Naive B cell (primary cell): ENCODE results near the gene TAF1D. TPM values are rescaled to one million over a fixed set of nuclear protein-coding genes. Genes with fewer than 3 reads are reported as not detected.
"Not testable (repeated sequence)": the region's sequence is repeated elsewhere in the genome, so short reads cannot be mapped to it uniquely, and the experiment has no call there.

Experiments
- ATAC-seq, 2 donors: fragments of 150-1000 bp; cut with Tn5 transposase; 2 replicates each; pipeline ENCODE4 v1.10.0; 2021; ENCODE audit warnings: low read depth in 2 of 2, mild to moderate bottlenecking in 2 of 2, moderate library complexity in 2 of 2
- DNase-seq: peaks from one replicate; pipeline ENCODE4 v3.0.0; 2022
- H3K27ac Mint-ChIP-seq, 6 donors: one replicate each; pipeline ENCODE4 v1.8.0; 2020 to 2022; ENCODE audit warnings: mild to moderate bottlenecking in 6 of 6, mixed read lengths in 6 of 6, moderate library complexity in 5 of 6, inconsistent platforms in 2 of 6
- H3K27me3 Mint-ChIP-seq, 3 donors: one replicate each; pipeline ENCODE4 v1.8.0; 2021 to 2022; ENCODE audit warnings: mixed read lengths in 3 of 3, mild to moderate bottlenecking in 1 of 3
- H3K36me3 Mint-ChIP-seq, 2 donors: one replicate each; pipeline ENCODE4 v1.8.0; 2020 to 2022; ENCODE audit warnings: mixed read lengths in 2 of 2, inconsistent platforms in 1 of 2, mild to moderate bottlenecking in 1 of 2
- H3K4me1 Mint-ChIP-seq, 3 donors: one replicate each; pipeline ENCODE4 v1.8.0; 2020 to 2022; ENCODE audit warnings: mixed read lengths in 3 of 3, inconsistent platforms in 1 of 3, mild to moderate bottlenecking in 1 of 3, moderate library complexity in 1 of 3
- H3K4me3 Mint-ChIP-seq, 8 donors: one replicate each; pipeline ENCODE4 v1.8.0; 2020 to 2022; ENCODE audit warnings: mild to moderate bottlenecking in 8 of 8, mixed read lengths in 8 of 8, moderate library complexity in 8 of 8, inconsistent platforms in 2 of 8
- H3K9me3 Mint-ChIP-seq, 7 donors: one replicate each; pipeline ENCODE4 v1.8.0; 2020 to 2022; ENCODE audit warnings: mixed read lengths in 7 of 7, mild to moderate bottlenecking in 5 of 7, inconsistent platforms in 2 of 7, moderate library complexity in 1 of 7
- polyA plus RNA-seq, 6 donors: library from polyadenylated mRNA; unstranded; fragments of 300-500 nt; fragmentation: Illumina TruSeq; gene quantifications; one replicate each; pipeline ENCODE4 v1.2.3, GENCODE V29; 2021; ENCODE audit warnings: low read depth in 6 of 6

Gene TAF1D, protein sequence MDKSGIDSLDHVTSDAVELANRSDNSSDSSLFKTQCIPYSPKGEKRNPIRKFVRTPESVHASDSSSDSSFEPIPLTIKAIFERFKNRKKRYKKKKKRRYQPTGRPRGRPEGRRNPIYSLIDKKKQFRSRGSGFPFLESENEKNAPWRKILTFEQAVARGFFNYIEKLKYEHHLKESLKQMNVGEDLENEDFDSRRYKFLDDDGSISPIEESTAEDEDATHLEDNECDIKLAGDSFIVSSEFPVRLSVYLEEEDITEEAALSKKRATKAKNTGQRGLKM
- 10 to 100 TPM; 24.9 to 51.2 (median 36.0) TPM for polyA plus RNA-seq

DNA sequence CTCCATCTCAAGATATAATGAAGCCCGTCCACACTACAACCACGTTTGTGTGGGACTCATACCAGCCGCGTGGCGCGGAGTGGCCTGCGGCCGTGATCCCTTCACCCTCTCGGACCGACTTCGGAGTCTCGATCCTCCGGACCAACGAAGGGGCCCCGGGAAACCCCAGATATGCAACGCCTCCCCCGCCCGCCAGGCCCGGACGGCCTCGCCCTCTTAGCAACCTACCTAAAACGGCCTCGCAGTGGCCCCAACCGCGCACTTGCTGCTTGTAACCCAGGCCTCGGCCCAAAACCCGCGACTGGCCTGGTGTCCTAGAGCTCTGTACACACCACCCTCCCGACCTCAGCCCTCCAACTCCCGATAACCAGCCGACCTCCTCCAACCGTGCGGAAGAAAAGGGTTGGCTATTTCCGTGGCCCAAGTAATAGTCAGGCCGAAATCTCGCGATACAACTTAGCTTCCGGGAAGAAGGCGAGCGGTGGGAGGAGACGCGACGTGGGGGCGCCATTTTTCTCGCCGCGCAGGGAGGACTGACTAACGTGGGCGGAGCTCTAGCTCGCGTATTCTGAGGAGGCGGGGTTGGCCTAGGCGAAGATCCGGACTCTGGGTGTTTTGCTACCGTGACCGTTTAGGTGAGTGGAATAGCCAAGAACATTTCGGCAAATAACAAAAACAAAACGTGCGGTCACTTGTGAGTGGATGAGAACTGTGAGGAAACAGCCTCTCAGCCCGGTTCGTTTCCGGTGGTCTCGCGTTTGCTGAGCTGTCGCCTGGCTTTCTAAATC lies at the start of gene TAF1D, which contains the start of gene C11orf54:
Gene TAF1D, minus strand, starts transcription at position 402 of the 788 bp plus-strand sequence. CDS start 2,191 bp downstream, outside the sequence.
Gene C11orf54, plus strand, starts transcription at position 579 of the 788 bp plus-strand sequence. CDS start 5,722 bp downstream, outside the sequence.
- DNase-seq (peak; percentile 97), ATAC-seq (peak; percentile 82 to 86)
- H3K4me1 Mint-ChIP-seq = peaks cover 52 to 67% (median 54%) of the 10 kb centered on the region in 3 donors
- H3K27me3 Mint-ChIP-seq = no peaks in the 10 kb centered on the region
- H3K4me3 Mint-ChIP-seq = peak within 1 kb of the TSS; percentile 97 to 100 (median 100)
- peak within 1 kb of the TSS; percentile 99 to 100 (median 100) for H3K27ac Mint-ChIP-seq
- no peaks in the 10 kb centered on the region for H3K9me3 Mint-ChIP-seq
- peaks cover 14 to 26% of the 10 kb centered on the region in 2 donors for H3K36me3 Mint-ChIP-seq

DNA sequence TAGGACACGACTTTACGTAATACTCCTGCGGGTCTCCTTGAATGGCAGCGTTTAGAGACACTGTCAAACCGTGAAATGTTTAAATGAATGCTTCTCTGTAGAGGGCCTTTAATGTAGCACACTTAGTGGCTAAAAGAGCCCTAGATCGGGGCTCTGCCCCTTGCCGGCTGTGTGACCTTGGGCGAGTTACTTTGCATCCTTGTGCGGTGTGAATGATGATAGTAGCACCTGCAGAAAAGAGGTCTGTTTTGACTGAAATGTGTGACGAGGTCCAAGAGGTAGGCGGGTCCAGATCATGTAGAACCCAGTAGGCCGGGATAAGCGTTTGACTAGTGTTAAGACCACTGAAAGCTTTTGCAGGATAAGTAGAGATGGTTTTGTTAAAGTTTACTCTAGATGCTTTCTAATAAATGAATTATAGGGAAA lies 43.7 kb upstream of the TAF1D start:
- no peaks in the 10 kb centered on the region for H3K27me3 Mint-ChIP-seq
- peaks cover 26 to 39% (median 37%) of the 10 kb centered on the region in 3 donors for H3K4me1 Mint-ChIP-seq

GRCh38 chr11:93784145-93784934 lies 43.0 kb upstream of the TAF1D start, which contains the start of gene MED17:
Gene MED17, plus strand, starts transcription at chr11:93784282. Its CDS starts 232 bp downstream, at chr11:93784514.
- Mint-ChIP-seq H3K27me3 (no peaks in the 10 kb centered on the region), H3K4me1 (peaks cover 26 to 39% (median 37%) of the 10 kb centered on the region in 3 donors), H3K9me3 (no peaks in the 10 kb centered on the region), H3K4me3 (peak within 1 kb of the TSS; percentile 90 to 100 (median 98)), H3K36me3 (peaks cover 0 to 13% of the 10 kb centered on the region in 2 donors), H3K27ac (peak within 1 kb of the TSS; percentile 79 to 97 (median 90))
- DNase-seq (peak; percentile 81), ATAC-seq (peak; percentile 93)

More for the DNA sequence above, 43.7 kb upstream of the TAF1D start:
- Mint-ChIP-seq H3K9me3 (no peaks in the 10 kb centered on the region), H3K27ac (peak overlapping the region; percentile 79 to 97 (median 90)), H3K4me3 (peak overlapping the region; percentile 90 to 100 (median 98)), H3K36me3 (peaks cover 0 to 14% of the 10 kb centered on the region in 2 donors)
- ATAC-seq (peak; percentile 5 to 22), DNase-seq (no peak)

DNA sequence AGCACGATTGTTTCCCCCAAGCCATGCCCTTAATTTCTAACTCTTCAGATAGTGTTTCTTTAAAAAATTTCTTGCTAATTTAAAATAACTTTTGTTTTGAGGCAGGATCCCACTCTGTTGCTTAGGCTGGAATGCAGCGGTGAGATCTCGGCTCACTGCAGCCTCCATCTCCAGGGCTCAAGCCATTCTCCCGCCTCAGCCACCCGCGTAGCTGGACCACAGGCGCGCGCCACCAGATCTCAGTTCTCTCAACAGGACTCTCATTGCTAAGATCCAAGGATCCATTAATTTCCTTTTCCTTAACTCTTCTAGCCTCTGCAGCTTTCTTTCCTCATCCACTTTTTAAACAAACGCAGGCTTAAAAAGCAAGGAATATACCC lies 42.5 kb upstream of the TAF1D start:
- peak overlapping the region; percentile 90 to 100 (median 98) for H3K4me3 Mint-ChIP-seq
- H3K27me3 Mint-ChIP-seq = no peaks in the 10 kb centered on the region
- ATAC-seq (peak; percentile 14 to 24), DNase-seq (no peak)
- H3K36me3 Mint-ChIP-seq = peaks cover 0 to 13% of the 10 kb centered on the region in 2 donors
- no peaks in the 10 kb centered on the region for H3K9me3 Mint-ChIP-seq
- peak overlapping the region; percentile 79 to 97 (median 90) for H3K27ac Mint-ChIP-seq
- peaks cover 26 to 39% (median 37%) of the 10 kb centered on the region in 3 donors for H3K4me1 Mint-ChIP-seq

DNA sequence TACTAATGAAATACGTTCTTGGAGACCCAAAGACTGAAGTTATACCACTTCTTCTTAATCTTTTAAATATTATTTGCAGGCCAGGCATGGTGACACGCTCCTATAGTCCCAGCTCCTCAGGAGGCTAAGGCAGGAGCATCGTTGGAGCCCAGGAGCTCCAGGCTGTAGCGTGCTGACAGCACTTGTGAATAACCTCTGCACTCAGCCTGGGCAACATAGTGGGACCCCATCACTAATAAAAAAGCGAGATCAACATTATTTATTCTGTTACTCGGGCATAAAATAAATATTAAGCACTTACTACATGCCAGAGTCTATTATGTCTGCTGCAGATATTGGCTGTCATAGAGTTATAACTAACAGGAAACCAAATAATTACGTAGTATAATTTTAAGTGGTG lies 42.1 kb upstream of the TAF1D start:
- no peak for ATAC-seq
- H3K36me3 Mint-ChIP-seq = peaks cover 0 to 13% of the 10 kb centered on the region in 2 donors
- H3K4me1 Mint-ChIP-seq = peaks cover 26 to 39% (median 37%) of the 10 kb centered on the region in 3 donors
- no peaks in the 10 kb centered on the region for H3K27me3 Mint-ChIP-seq
- DNase-seq = no peak
- peak overlapping the region in 3 of 6 donors; percentile 24 to 88 (median 86) for H3K27ac Mint-ChIP-seq
- H3K9me3 Mint-ChIP-seq = no peaks in the 10 kb centered on the region
- peak overlapping the region; percentile 90 to 100 (median 98) for H3K4me3 Mint-ChIP-seq

DNA sequence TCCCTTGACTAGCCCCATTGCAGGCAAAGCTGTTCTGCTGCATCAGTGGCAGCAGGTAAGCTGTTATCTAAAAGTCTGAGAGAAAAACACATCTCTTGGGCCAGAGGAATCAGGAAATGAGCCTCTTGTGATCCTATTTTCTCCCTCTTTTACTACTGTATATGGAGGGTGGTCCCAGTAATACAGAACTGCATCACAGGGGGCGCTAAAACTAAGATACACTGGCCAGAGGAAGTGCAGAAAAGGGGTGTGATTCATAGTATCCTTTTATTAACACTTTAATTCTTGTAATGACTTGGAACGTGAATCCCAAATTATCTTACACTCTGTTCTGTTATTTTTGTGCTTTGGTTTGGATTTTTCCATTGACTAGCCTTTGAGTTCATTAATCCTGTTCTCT lies 34.0 kb upstream of the TAF1D start:
- DNase-seq (no peak), ATAC-seq (no peak)
- Mint-ChIP-seq H3K4me3 (no peak overlapping the region), H3K36me3 (peaks cover 0 to 7% of the 10 kb centered on the region in 2 donors), H3K4me1 (peaks cover 0 to 13% (median 3%) of the 10 kb centered on the region in 3 donors), H3K9me3 (peaks cover 0 to 6% (median 0%) of the 10 kb centered on the region in 7 donors), H3K27me3 (no peaks in the 10 kb centered on the region), H3K27ac (peak overlapping the region in 2 of 6 donors; percentile 58 to 72)

DNA sequence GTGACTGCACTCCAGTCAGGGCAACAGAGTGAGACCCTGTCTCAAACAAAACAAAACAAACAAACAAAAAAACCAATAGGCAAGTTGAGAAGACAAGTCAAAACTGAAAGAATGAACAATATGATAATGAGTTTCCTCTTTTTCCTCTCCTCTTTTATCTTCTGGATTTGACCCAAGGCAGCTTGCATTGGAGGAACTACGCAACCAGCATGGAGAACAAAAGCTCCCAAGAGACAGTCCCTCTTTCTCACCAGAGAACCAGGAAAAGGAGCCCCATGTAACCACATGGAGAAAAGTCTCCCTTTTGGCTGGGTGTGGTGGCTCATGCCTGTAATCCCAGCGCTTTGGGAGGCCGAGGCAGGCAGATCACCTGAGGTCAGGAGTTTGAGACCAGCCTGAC lies 33.3 kb upstream of the TAF1D start:
- not testable (repeated sequence) for ATAC-seq, H3K27ac Mint-ChIP-seq, H3K9me3 Mint-ChIP-seq, DNase-seq, H3K4me3 Mint-ChIP-seq, H3K27me3 Mint-ChIP-seq, H3K36me3 Mint-ChIP-seq
- H3K4me1 Mint-ChIP-seq = peaks cover 0 to 13% (median 3%) of the 10 kb centered on the region in 3 donors

GRCh38 chr11:93773601-93774200 lies 32.4 kb upstream of the TAF1D start:
- Mint-ChIP-seq H3K36me3 (peaks cover 0 to 7% of the 10 kb centered on the region in 2 donors), H3K4me1 (peaks cover 0 to 13% (median 3%) of the 10 kb centered on the region in 3 donors), H3K9me3 (peaks cover 0 to 6% (median 0%) of the 10 kb centered on the region in 7 donors), H3K4me3 (no peak overlapping the region), H3K27me3 (no peaks in the 10 kb centered on the region), H3K27ac (no peak overlapping the region)
- no peak for DNase-seq
- ATAC-seq = no peak

DNA sequence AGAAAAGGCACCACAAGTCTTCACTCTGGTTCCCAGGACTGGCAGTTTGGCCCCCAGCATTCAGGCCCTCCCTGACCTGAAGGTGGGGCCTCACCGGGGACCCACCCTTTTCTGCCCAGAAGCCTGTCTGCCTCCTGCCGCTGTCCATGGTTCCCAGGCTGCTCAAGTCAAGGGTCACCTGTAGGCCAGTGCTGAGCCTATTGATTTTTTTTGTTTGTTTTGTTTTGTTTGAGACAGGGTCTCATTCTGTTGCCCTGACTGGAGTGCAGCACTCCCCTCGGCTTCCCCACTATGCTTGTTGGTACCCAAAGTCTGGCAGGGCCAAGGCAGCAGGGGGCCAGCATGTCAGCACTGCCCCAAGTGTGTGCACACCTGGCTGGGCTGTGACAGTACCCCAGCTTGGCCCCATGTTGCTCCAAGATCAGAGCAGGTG lies 31.8 kb upstream of the TAF1D start:
- ATAC-seq (no peak), DNase-seq (no peak)
- Mint-ChIP-seq H3K27me3 (no peaks in the 10 kb centered on the region), H3K27ac (no peak overlapping the region), H3K36me3 (peaks cover 0 to 7% of the 10 kb centered on the region in 2 donors), H3K9me3 (peaks cover 0 to 6% (median 0%) of the 10 kb centered on the region in 7 donors), H3K4me1 (peaks cover 0 to 13% (median 3%) of the 10 kb centered on the region in 3 donors), H3K4me3 (no peak overlapping the region)

DNA sequence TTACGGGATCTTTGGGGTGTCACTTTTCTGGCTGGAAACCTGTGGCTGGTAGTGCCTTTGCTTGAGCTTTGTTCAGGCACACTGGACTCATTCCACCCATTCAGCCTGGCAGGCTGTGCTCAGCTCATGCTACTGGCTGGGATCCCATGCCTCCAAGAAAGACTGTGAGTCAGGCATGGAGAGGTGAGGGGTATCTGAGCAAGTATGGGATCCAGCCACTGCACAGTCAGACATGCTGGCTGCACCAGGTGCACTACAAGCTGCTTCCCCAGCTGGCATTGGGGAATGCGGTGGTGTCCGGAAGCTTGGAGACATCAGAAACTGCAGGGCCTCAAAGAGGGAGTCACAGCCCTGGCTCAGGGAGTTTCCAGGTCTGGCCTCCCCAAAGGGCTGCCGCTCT lies 30.8 kb upstream of the TAF1D start:
- Mint-ChIP-seq H3K36me3 (peaks cover 0 to 7% of the 10 kb centered on the region in 2 donors), H3K4me3 (no peak overlapping the region), H3K27ac (no peak overlapping the region), H3K27me3 (no peaks in the 10 kb centered on the region), H3K4me1 (peaks cover 0 to 13% (median 3%) of the 10 kb centered on the region in 3 donors), H3K9me3 (peaks cover 0 to 6% (median 2%) of the 10 kb centered on the region in 7 donors)
- ATAC-seq = no peak
- no peak for DNase-seq

DNA sequence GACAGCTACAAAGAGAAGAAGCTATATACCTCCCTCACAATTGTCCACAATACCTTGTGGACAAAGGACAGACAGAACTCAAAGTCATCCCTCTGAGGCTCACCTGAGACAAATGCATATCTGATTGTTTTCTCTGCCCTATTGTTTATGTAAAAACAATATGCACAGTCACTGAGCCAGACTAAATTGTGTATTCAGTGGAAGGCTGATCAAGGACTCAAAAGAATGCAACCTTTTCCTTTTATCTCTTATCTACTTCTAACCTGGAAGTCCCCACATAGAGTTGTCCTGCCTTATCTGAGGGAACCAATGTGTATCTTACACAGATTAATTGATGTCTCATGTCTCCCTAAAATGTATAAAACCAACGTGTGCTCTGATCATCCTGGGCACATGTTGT lies 28.9 kb upstream of the TAF1D start:
- Mint-ChIP-seq H3K4me3 (no peak overlapping the region), H3K27me3 (no peaks in the 10 kb centered on the region), H3K27ac (no peak overlapping the region), H3K4me1 (peaks cover 0 to 8% (median 3%) of the 10 kb centered on the region in 3 donors), H3K9me3 (peaks cover 0 to 6% (median 4%) of the 10 kb centered on the region in 7 donors), H3K36me3 (peaks cover 0 to 7% of the 10 kb centered on the region in 2 donors)
- ATAC-seq (no peak), DNase-seq (no peak)

GRCh38 chr11:93767018-93767417 lies 25.7 kb upstream of the TAF1D start:
- H3K27ac Mint-ChIP-seq = no peak overlapping the region

More at GRCh38 chr11:93767018-93767417, 25.7 kb upstream of the TAF1D start:
- ATAC-seq (no peak), DNase-seq (no peak)
- Mint-ChIP-seq H3K4me1 (no peaks in the 10 kb centered on the region), H3K9me3 (peaks cover 0 to 5% (median under 1%) of the 10 kb centered on the region in 7 donors), H3K36me3 (peaks cover 0 to 13% of the 10 kb centered on the region in 2 donors), H3K27me3 (no peaks in the 10 kb centered on the region), H3K4me3 (no peak overlapping the region)
